ENCODE measurements around the gene TGFB2.

DNA sequence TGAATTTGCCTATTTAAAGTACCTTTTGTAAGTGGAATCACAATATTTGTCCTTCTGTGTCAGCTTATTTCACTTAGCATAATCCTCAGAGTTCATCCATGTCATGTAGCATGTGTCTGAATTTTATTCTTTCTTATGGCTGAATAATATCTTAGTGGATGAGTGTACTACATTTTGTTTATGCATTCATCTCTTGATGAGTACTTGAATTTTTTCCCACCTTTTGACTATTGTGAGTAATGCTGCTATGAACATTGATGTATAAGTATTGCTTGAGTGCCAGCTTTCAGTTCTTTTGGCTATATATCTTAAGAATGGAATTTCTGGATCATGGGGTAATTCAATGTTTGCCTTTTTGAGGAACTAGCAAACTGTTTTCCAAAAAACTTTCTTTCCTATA lies 84.2 kb downstream of the TGFB2 start:
- no peak for TF ChIP-seq CTCF (IDR thresholded peaks at IDR 0.05)
- TF ChIP-seq POLR2A (IDR thresholded peaks at IDR 0.05; ENCODE audit: low read depth), result no peak
- no peak for TF ChIP-seq POLR2AphosphoS5 (IDR thresholded peaks at IDR 0.05)
- no peak for TF ChIP-seq EP300 (IDR thresholded peaks at IDR 0.05)
